ENCODE data around the gene SLC25A39. TPM values are rescaled to one million over a fixed set of nuclear protein-coding genes. Genes with fewer than 3 reads are reported as not detected.
"Not testable (repeated sequence)": the region's sequence is repeated elsewhere in the genome, so short reads cannot be mapped to it uniquely, and the experiment has no call there.

Gene SLC25A39
- total RNA-seq, 1 experiment from 2014 or later, result 164 TPM

DNA sequence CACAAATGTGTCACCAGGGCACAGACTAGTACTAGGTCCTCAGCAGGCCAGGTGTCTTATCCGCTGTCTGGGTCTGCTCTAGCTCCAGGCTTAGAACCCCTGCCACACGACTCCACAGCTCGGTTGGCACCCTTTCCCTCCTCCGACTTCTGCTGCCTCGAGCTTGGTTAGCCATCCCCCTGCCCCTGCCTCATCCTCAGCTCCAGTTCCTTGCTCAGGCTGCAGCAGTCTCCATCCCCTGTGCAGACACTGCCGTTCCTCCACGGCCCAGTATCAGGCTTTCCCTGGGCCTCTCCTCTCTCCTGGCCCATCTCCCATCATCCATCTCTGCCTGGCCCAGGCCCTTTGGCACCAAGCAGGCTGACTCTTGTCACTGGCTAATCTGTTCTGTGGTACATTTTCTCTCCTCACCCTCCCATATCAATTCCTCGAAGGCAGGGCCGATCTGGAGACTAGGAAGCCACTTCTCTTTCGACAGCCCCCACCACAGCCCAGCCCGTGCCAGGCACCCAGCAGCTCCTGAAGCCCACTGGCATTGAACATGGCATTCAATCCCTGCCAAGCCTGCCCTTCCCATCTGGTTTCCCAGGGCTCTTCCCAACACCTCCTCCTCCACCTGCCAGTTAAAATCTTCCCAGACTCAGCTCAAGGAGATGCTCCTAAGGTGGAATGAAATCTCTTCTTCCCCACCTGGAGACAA lies 19.0 kb upstream of the SLC25A39 start:
- Histone ChIP-seq H3K27ac (no peak overlapping the region), H3K27me3 (ENCODE audit: insufficient read depth, low read depth) (no peaks in the 10 kb centered on the region), H3K4me3 (no peak overlapping the region), H3K4me2 (no peak overlapping the region), H2AFZ (no peak overlapping the region), H3K9me3 (ENCODE audit: insufficient read depth, low read depth) (no peaks in the 10 kb centered on the region), H4K20me1 (ENCODE audit: insufficient read depth) (peaks cover 8% of the 10 kb centered on the region; the same call in 1 of the 2 replicates), H3K79me2 (ENCODE audit: low read depth) (peaks cover 7% of the 10 kb centered on the region; the same call in 1 of the 2 replicates), H3K36me3 (ENCODE audit: low read depth) (no peaks in the 10 kb centered on the region), H3K4me1 (replicated peaks; ENCODE audit: insufficient read depth) (peaks cover 27% of the 10 kb centered on the region), H3K9me2 (ENCODE audit: insufficient read depth) (no peaks in the 10 kb centered on the region), H3F3A (ENCODE audit: insufficient read depth, low read depth) (peaks cover 14% of the 10 kb centered on the region; the same call in 1 of the 2 replicates)
- intact Hi-C loops (cut with micrococcal nuclease; ENCODE audit: unreplicated experiment), result loop anchor here (10.0 kb wide), 1 partner anchor 269 kb away; the partner anchor contains the start of gene G6PC3
- ChIA-PET POLR2A (ENCODE audit: unreplicated experiment) (interaction anchor here (0.6 kb wide), 1 partner anchor 13 kb away, joined by 10 read pairs; no protein-coding TSS in a partner anchor), CTCF (no interaction called here)
- BruUV-seq (replicated peaks), result no TSS peak
- DNase-seq, result no peak
- TF ChIP-seq, protein P1, sequence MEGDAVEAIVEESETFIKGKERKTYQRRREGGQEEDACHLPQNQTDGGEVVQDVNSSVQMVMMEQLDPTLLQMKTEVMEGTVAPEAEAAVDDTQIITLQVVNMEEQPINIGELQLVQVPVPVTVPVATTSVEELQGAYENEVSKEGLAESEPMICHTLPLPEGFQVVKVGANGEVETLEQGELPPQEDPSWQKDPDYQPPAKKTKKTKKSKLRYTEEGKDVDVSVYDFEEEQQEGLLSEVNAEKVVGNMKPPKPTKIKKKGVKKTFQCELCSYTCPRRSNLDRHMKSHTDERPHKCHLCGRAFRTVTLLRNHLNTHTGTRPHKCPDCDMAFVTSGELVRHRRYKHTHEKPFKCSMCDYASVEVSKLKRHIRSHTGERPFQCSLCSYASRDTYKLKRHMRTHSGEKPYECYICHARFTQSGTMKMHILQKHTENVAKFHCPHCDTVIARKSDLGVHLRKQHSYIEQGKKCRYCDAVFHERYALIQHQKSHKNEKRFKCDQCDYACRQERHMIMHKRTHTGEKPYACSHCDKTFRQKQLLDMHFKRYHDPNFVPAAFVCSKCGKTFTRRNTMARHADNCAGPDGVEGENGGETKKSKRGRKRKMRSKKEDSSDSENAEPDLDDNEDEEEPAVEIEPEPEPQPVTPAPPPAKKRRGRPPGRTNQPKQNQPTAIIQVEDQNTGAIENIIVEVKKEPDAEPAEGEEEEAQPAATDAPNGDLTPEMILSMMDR (conservative IDR thresholded peaks at IDR 0.05), result no peak
- no peak for TF ChIP-seq EZH2 (IDR thresholded peaks at IDR 0.05; ENCODE audit: low read depth)

DNA sequence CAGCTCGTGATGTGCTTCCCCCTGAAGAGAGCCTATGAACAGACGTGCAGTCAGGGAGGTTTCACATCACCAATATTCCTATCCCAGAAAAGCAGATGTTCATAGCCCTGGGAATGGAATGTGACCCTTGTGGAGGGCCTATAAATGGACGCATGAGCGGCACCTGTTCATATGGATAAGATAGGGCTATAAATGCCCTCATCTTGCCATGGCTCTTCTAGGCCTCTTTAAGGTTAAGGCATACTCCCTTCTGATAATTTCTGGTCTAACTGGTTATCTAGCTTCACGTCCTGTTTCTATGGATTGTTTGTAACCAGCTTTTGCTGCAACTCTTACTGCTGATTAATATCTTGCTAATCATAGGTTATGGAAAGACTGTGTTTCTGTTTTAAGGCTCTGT lies 15.9 kb upstream of the SLC25A39 start:
- H3K36me3 ChIP-seq (ENCODE audit: low read depth); H2AFZ ChIP-seq; H3K4me3 ChIP-seq; BruUV-seq (replicated peaks); POLR2A ChIA-PET (ENCODE audit: unreplicated experiment); H3K27ac ChIP-seq; H4K20me1 ChIP-seq (ENCODE audit: insufficient read depth); H3K9me2 ChIP-seq (ENCODE audit: insufficient read depth); H3K27me3 ChIP-seq (ENCODE audit: insufficient read depth, low read depth); H3K79me2 ChIP-seq (ENCODE audit: low read depth); H3K9me3 ChIP-seq (ENCODE audit: insufficient read depth, low read depth): not testable (repeated sequence)
- Histone ChIP-seq H3F3A (ENCODE audit: insufficient read depth, low read depth) (peaks cover 14% of the 10 kb centered on the region; the same call in 1 of the 2 replicates), H3K4me1 (replicated peaks; ENCODE audit: insufficient read depth) (peaks cover 25% of the 10 kb centered on the region), H3K4me2 (peak overlapping the region; percentile 36; the same call in 1 of the 2 replicates)
- CTCF ChIA-PET, result interaction anchor here (0.6 kb wide), 1 partner anchor 9 kb away, joined by 13 read pairs; no protein-coding TSS in a partner anchor
- peak in 1 of 2 experiments; percentile 65 for DNase-seq
- intact Hi-C loops (cut with micrococcal nuclease; ENCODE audit: unreplicated experiment), result loop anchor here (10.0 kb wide), 1 partner anchor 266 kb away; the partner anchor contains the start of gene G6PC3

DNA sequence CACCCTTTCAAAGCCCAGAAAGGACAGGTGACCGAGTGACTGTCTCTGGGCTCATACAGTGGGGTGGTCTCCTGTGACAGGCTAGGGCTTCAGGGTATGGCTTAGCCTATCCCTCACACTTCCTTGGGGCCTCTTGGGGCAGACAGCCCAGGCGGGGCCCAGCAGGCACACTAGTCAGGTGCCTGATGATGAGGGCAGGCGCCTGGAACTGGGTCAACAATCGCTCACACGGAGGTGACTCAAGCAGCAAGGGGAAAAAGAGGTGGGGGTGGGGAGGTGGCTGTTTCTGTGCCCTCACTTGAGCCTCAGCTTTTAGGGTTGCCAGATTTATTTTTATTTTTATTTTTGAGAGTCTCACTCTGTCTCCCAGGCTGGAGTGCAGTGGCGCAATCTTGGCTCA lies 14.1 kb upstream of the SLC25A39 start:
- no peaks in the 10 kb centered on the region for H3K9me2 ChIP-seq (ENCODE audit: insufficient read depth)
- peaks cover 25% of the 10 kb centered on the region for H3K4me1 ChIP-seq (replicated peaks; ENCODE audit: insufficient read depth)
- H3K27ac ChIP-seq, result no peak overlapping the region
- no peaks in the 10 kb centered on the region for H3K9me3 ChIP-seq (ENCODE audit: insufficient read depth, low read depth)
- no peak overlapping the region for H3K4me3 ChIP-seq
- peaks cover 14% of the 10 kb centered on the region; the same call in 1 of the 2 replicates for H3F3A ChIP-seq (ENCODE audit: insufficient read depth, low read depth)
- no peaks in the 10 kb centered on the region for H3K36me3 ChIP-seq (ENCODE audit: low read depth)
- intact Hi-C loops (cut with micrococcal nuclease; ENCODE audit: unreplicated experiment), result no loop called here
- peak overlapping the region; percentile 34 for H3K4me2 ChIP-seq
- ChIA-PET CTCF (no interaction called here), POLR2A (ENCODE audit: unreplicated experiment) (no interaction called here)
- TF ChIP-seq, protein P1 (conservative IDR thresholded peaks at IDR 0.05), result no peak
- no peak for TF ChIP-seq EZH2 (IDR thresholded peaks at IDR 0.05; ENCODE audit: low read depth)
- H3K79me2 ChIP-seq (ENCODE audit: low read depth), result no peaks in the 10 kb centered on the region
- H3K27me3 ChIP-seq (ENCODE audit: insufficient read depth, low read depth), result no peaks in the 10 kb centered on the region
- H2AFZ ChIP-seq, result no peak overlapping the region
- no TSS peak for BruUV-seq (replicated peaks)
- H4K20me1 ChIP-seq (ENCODE audit: insufficient read depth), result no peaks in the 10 kb centered on the region
- no peak for DNase-seq

Data from PC-9 (cell line).